Psoas muscle (tissue), 8 donors: ENCODE data around the gene FGD4. TPM values are rescaled to one million over a fixed set of nuclear protein-coding genes. Genes with fewer than 3 reads are reported as not detected.

Experiments used
- ATAC-seq, 4 donors: fragments of 200-7000 bp; cut with Tn5 transposase; one replicate each; pipeline ENCODE4 v1.9.1; 2020; ENCODE audit warnings: moderate library complexity in 3 of 4, mild to moderate bottlenecking in 2 of 4
- DNase-seq, 2 donors: peaks; one replicate each; pipeline ENCODE4 v3.0.0-alpha.2; 2020
- H3K27ac ChIP-seq: fragments of 200-600 bp; one replicate; pipeline ENCODE4 v1.8.0; 2022
- H3K27me3 ChIP-seq, 3 donors: fragments of 200-600 bp in 1 of 3; one replicate each; pipeline versions ENCODE4 v1.6.1 to v1.8.0; 2013 to 2022; ENCODE audit warnings: low read length in 2 of 3, mild to moderate bottlenecking in 2 of 3, moderate library complexity in 1 of 3; ENCODE audit not compliant: insufficient read depth in 3 of 3
- H3K36me3 ChIP-seq, 2 donors: fragments of 200-600 bp in 1 of 2; one replicate each; pipeline versions ENCODE4 v1.6.1 to v1.8.0; 2013 to 2022; ENCODE audit warnings: low read depth in 1 of 2, mild to moderate bottlenecking in 1 of 2, moderate library complexity in 1 of 2; ENCODE audit not compliant: insufficient read depth in 1 of 2
- H3K4me1 ChIP-seq: fragments of 200-600 bp; one replicate; pipeline ENCODE4 v1.8.0; 2022
- H3K4me3 ChIP-seq: fragments of 200-600 bp; one replicate; pipeline ENCODE4 v1.8.0; 2022; ENCODE audit warnings: mild to moderate bottlenecking
- H3K9me3 ChIP-seq: fragments of 200-600 bp; one replicate; pipeline ENCODE4 v1.8.0; 2022
- WGBS, 3 donors: extraction: QIAGEN DNeasy Blood & Tissue Kit; methylation state at CpG; one replicate each; pipeline versions ENCODE4 v1.1.6 to v1.1.7; 2013; 5-methylcytosine and 5-hydroxymethylcytosine counted together
- intact Hi-C, 2 donors: fragments of 100-400 bp; cut with DNase I; formaldehyde crosslinking; loops; one replicate each; pipeline versions ENCODE4 v1.11.0 to v1.14.2; 2022
- polyA plus RNA-seq, 3 donors: library from polyadenylated mRNA; stranded (reverse); fragments of 200-250 nt; gene quantifications; one replicate each; pipeline ENCODE4 v1.2.3, GENCODE V29; 2013
- total RNA-seq, 4 donors: library from RNA; stranded (reverse); fragmentation: NEBNext Ultra II Directional in 2 of 4; extraction: Animal tissue kit (Norgen Biotek cat#: 25700) in 2 of 4; gene quantifications; one replicate each; pipeline versions ENCODE4 v1.2.1 to v1.2.4, GENCODE V29; 2021 to 2023
- TF ChIP-seq, protein P1 (sequence below): fragments of 200-600 bp; IDR thresholded peaks from one replicate; pipeline ENCODE4 v1.8.0; 2022; ENCODE audit warnings: antibody characterized with exemption
- donor health status: healthy with polysubstance abuse.
- donor health status: DM: no; HTN: no; CAD: no; lungs with moderate emphysema.
- donor health status: Bipolar disorder and iron deficiency.
- donor health status: healthy.
- donor health status: DM: yes; HTN: yes; CAD: no.
- donor health status: DM: no; HTN: no; CAD: no.
- donor health status: DM: no; HTN: no; CAD: no.
- donor health status: DM: yes; HTN: yes; CAD: no.

The FGD4 gene
- total and polyA plus RNA-seq, 7 donors: 1.1 to 20.8 (median 14.9) TPM

GRCh38 chr12:32390572-32391219 lies 8.7 kb upstream of the FGD4 start:
- Histone ChIP-seq H3K36me3 (no peaks in the 10 kb centered on the region), H3K27me3 (peaks cover 0 to 2% (median 0%) of the 10 kb centered on the region in 3 donors), H3K4me3 (peak overlapping the region; percentile 54), H3K27ac (no peak overlapping the region), H3K9me3 (no peaks in the 10 kb centered on the region), H3K4me1 (no peaks in the 10 kb centered on the region)
- TF ChIP-seq, protein P1, sequence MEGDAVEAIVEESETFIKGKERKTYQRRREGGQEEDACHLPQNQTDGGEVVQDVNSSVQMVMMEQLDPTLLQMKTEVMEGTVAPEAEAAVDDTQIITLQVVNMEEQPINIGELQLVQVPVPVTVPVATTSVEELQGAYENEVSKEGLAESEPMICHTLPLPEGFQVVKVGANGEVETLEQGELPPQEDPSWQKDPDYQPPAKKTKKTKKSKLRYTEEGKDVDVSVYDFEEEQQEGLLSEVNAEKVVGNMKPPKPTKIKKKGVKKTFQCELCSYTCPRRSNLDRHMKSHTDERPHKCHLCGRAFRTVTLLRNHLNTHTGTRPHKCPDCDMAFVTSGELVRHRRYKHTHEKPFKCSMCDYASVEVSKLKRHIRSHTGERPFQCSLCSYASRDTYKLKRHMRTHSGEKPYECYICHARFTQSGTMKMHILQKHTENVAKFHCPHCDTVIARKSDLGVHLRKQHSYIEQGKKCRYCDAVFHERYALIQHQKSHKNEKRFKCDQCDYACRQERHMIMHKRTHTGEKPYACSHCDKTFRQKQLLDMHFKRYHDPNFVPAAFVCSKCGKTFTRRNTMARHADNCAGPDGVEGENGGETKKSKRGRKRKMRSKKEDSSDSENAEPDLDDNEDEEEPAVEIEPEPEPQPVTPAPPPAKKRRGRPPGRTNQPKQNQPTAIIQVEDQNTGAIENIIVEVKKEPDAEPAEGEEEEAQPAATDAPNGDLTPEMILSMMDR: no peak
- ATAC-seq: peak in 2 of 4 donors; percentile 29 to 34
- peak in 1 of 2 donors; percentile 20 for DNase-seq
- intact Hi-C loops: no loop called here
- 36 to 56% (median 42%) methylated on average over 46 to 47 of the region's 47 CpGs for WGBS, 3 donors

DNA sequence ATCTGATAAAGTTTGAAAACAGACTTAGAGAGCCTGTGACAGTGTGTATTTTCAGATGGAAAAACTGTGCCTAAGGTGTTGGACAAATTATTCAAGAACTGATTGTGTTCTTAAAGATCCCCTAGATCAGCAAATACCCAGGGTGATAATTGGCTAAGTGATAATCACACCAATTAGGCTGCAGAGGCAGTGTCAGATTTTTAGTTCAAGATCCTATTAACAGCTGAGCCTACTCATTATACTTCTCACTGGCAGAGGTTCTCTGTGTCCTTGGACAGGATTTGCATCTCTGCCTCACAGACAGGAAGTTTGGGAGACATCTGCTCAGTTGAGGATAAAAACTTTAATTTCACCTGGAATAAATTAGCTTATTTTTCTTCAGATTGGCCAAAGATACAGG lies 4.3 kb upstream of the FGD4 start:
- H3K27me3 ChIP-seq: peaks cover 0 to 2% (median 0%) of the 10 kb centered on the region in 3 donors
- TF ChIP-seq, protein P1: no peak
- H3K9me3 ChIP-seq: no peaks in the 10 kb centered on the region
- no peaks in the 10 kb centered on the region for H3K36me3 ChIP-seq
- peaks cover 5% of the 10 kb centered on the region for H3K4me1 ChIP-seq
- H3K27ac ChIP-seq: no peak overlapping the region
- ATAC-seq (no peak), DNase-seq (no peak)
- intact Hi-C loops: no loop called here
- H3K4me3 ChIP-seq: no peak overlapping the region

GRCh38 chr12:32397696-32398095 lies 1.7 kb upstream of the FGD4 start:
- Histone ChIP-seq H3K36me3 (no peaks in the 10 kb centered on the region), H3K27ac (no peak overlapping the region), H3K9me3 (no peaks in the 10 kb centered on the region), H3K4me3 (no peak overlapping the region), H3K4me1 (peaks cover 5% of the 10 kb centered on the region), H3K27me3 (no peaks in the 10 kb centered on the region)
- ATAC-seq (no peak), DNase-seq (no peak)
- 59 to 62% (median 60%) methylated on average over 4 of the region's 4 CpGs for WGBS, 3 donors
- TF ChIP-seq, protein P1: no peak
- intact Hi-C loops: no loop called here

GRCh38 chr12:32398181-32398580 lies 1.2 kb upstream of the FGD4 start:
- H3K27ac ChIP-seq: no peak overlapping the region
- H3K4me3 ChIP-seq: no peak overlapping the region
- H3K9me3 ChIP-seq: no peaks in the 10 kb centered on the region
- no peaks in the 10 kb centered on the region for H3K36me3 ChIP-seq
- H3K27me3 ChIP-seq: no peaks in the 10 kb centered on the region
- 92 to 94% (median 92%) methylated on average over 4 of the region's 4 CpGs for WGBS, 3 donors
- intact Hi-C loops: no loop called here
- TF ChIP-seq, protein P1: no peak
- ATAC-seq (no peak), DNase-seq (no peak)
- H3K4me1 ChIP-seq: peaks cover 5% of the 10 kb centered on the region
